Measurements from ENCODE around the gene RNF186. TPM values are rescaled to one million over a fixed set of nuclear protein-coding genes. Genes with fewer than 3 reads are reported as not detected.

The RNF186 gene, protein sequence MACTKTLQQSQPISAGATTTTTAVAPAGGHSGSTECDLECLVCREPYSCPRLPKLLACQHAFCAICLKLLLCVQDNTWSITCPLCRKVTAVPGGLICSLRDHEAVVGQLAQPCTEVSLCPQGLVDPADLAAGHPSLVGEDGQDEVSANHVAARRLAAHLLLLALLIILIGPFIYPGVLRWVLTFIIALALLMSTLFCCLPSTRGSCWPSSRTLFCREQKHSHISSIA
- total RNA-seq = 100 to 1,000 TPM in 1 of 5 donors, not detected in 4; 117 TPM
- polyA plus RNA-seq = under 1 TPM in 1 of 3 donors, not detected in 2; 0.62 TPM
- long read RNA-seq, donor 1, transcript RNF186-201 (1 exons, 1,250 nt) = major isoform, 6 of 6 reads
- long read RNA-seq, donor 1, partial matches to known transcripts = 0 of 6 reads
- long read RNA-seq, donor 1, other reads (novel, unspliced or antisense) = 0 of 6 reads
- long read RNA-seq, donor 2, partial matches to known transcripts = 0 of 1 reads
- long read RNA-seq, donor 2, other reads (novel, unspliced or antisense) = 0 of 1 reads
- long read RNA-seq, donor 3, partial matches to known transcripts = 0 of 1 reads
- long read RNA-seq, donor 3, other reads (novel, unspliced or antisense) = 0 of 1 reads
- long read RNA-seq, donor 4 = 0 reads
- long read RNA-seq, donor 5 = 0 reads
- long read RNA-seq, donor 6 = 0 reads
- long read RNA-seq, donor 7, transcript RNF186-201 (1 exons, 1,250 nt) = major isoform, 6 of 6 reads
- long read RNA-seq, donor 7, partial matches to known transcripts = 0 of 6 reads
- long read RNA-seq, donor 7, other reads (novel, unspliced or antisense) = 0 of 6 reads
- long read RNA-seq, donor 8 = 0 reads
- long read RNA-seq, donor 9, partial matches to known transcripts = 0 of 3 reads
- long read RNA-seq, donor 9, other reads (novel, unspliced or antisense) = 0 of 3 reads
- long read RNA-seq, donor 10, transcript RNF186-201 (1 exons, 1,250 nt) = major isoform, 7 of 7 reads
- long read RNA-seq, donor 10, partial matches to known transcripts = 0 of 7 reads
- long read RNA-seq, donor 10, other reads (novel, unspliced or antisense) = 0 of 7 reads

DNA sequence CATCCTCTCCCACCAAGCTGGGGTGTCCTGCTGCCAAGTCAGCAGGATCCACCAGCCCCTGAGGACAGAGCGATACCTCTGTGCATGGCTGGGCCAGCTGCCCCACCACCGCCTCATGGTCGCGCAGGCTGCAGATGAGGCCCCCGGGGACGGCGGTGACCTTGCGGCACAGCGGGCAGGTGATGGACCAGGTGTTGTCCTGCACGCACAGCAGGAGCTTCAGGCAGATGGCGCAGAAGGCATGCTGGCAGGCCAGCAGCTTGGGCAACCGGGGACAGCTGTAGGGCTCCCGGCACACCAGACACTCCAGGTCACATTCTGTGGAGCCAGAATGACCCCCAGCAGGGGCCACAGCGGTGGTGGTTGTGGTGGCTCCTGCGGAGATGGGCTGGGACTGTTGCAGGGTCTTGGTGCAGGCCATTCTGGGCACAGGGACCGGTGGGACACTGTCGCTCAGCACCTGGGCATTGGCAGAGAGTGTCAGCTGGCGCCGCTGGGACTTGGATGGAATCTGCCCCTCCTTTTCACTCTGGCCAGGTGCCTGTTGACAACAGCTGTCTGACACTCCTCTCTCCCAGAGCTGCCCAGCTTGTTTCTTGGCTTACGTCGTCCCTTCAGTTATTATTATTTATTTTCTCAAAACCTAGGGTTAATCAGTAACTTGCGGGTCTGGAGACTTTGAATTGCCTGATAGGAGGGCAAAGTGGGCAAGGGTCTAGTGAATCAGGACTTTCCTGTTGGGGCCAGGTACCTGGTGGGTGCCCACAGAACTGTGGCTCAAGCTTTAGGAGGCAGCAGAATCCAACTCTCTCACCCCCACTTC, at the start of gene RNF186:
TSS of gene RNF186 (minus strand) at position 603 of the 823 bp plus-strand sequence. CDS start at position 421, 182 bp downstream.
- Histone ChIP-seq H3K4me1 (peaks cover 13 to 17% (median 15%) of the 10 kb centered on the region in 4 donors), H3K4me3 (no peak within 1 kb of the TSS), H3K36me3 (no peaks in the 10 kb centered on the region), H3K27ac (peak within 1 kb of the TSS; percentile 64 to 88 (median 76)), H3K27me3 (no peaks in the 10 kb centered on the region), H3K9me3 (no peaks in the 10 kb centered on the region)
- peak in 1 of 4 donors; percentile 20 for TF ChIP-seq POLR2A (IDR thresholded peaks at IDR 0.05)
- peak in 2 of 3 donors; percentile 48 to 56 for TF ChIP-seq POLR2AphosphoS5 (IDR thresholded peaks at IDR 0.05)
- no peak for TF ChIP-seq EP300 (IDR thresholded peaks at IDR 0.05)
- TF ChIP-seq, protein P1, sequence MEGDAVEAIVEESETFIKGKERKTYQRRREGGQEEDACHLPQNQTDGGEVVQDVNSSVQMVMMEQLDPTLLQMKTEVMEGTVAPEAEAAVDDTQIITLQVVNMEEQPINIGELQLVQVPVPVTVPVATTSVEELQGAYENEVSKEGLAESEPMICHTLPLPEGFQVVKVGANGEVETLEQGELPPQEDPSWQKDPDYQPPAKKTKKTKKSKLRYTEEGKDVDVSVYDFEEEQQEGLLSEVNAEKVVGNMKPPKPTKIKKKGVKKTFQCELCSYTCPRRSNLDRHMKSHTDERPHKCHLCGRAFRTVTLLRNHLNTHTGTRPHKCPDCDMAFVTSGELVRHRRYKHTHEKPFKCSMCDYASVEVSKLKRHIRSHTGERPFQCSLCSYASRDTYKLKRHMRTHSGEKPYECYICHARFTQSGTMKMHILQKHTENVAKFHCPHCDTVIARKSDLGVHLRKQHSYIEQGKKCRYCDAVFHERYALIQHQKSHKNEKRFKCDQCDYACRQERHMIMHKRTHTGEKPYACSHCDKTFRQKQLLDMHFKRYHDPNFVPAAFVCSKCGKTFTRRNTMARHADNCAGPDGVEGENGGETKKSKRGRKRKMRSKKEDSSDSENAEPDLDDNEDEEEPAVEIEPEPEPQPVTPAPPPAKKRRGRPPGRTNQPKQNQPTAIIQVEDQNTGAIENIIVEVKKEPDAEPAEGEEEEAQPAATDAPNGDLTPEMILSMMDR (IDR thresholded peaks at IDR 0.05) = no peak
- intact Hi-C loops (cut with DNase I; ENCODE audit: low total_unique reads) = no loop called here
- 38 to 77% (median 54%) methylated on average over 11 to 22 of the region's 22 CpGs for WGBS, 5 donors
- DNase-seq = peak; percentile 90 to 94

DNA sequence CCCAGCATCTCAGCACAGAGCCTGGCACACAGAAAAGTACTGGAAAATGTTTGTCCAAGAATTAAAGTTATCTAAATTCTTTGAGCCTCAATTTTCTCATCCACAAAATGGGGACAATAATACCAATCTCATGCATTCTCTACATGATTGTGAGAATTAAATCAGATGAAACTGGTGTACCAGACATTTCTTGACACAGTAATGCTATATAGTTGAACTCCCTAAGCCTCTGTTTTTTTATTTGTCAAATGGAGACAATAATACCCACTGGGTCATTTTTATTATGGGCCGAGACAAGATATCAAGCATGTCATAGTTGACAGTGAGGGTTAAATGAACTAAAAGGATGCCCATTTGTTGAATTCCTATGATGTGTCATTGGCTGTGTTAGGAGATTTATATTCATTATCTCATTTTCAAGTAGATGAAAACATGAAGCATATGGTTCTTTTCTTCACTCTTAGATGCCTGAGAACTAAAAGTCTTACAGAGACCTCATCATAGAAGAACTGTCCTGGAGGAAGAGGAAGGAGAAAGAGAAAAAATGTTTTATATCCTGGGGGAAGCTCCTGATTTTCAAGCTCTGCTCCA, 49.6 kb upstream of the RNF186 start:
- peaks cover 0 to 16% (median 2%) of the 10 kb centered on the region in 4 donors for H3K9me3 ChIP-seq
- intact Hi-C loops (cut with DNase I; ENCODE audit: low total_unique reads) = no loop called here
- no peak overlapping the region for H3K27ac ChIP-seq
- no peak for DNase-seq
- TF ChIP-seq EP300 (IDR thresholded peaks at IDR 0.05) (no peak), POLR2A (IDR thresholded peaks at IDR 0.05) (no peak)
- no peak overlapping the region for H3K4me3 ChIP-seq
- 89 to 98% (median 94%) methylated on average over 1 of the region's 1 CpG for WGBS, 5 donors
- H3K4me1 ChIP-seq = no peaks in the 10 kb centered on the region
- peaks cover 0 to 38% (median 0%) of the 10 kb centered on the region in 3 donors for H3K27me3 ChIP-seq
- no peaks in the 10 kb centered on the region for H3K36me3 ChIP-seq

DNA sequence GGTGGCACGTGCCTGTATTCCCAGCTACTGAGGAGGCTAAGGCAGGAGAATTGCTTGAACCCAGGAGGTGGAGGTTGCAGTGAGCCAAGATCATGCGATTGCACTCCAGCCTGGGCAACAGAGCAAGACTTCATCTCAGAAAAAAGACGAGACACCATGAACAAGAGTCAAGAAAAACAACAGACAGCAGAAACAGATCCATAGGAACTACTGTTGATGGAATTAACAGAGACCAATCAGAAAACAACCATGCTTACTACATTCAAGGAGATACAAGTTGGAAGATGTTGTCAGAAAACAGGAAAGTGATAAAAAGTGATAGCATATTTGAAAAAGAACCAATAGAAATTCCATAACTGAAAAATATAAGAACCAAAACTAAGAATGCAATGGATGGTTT, 47.9 kb upstream of the RNF186 start:
- no peak for TF ChIP-seq POLR2A (IDR thresholded peaks at IDR 0.05)
- TF ChIP-seq, protein P1 (IDR thresholded peaks at IDR 0.05) = no peak
- no peak for TF ChIP-seq POLR2AphosphoS5 (IDR thresholded peaks at IDR 0.05)
- no peak for TF ChIP-seq EP300 (IDR thresholded peaks at IDR 0.05)
- Histone ChIP-seq H3K36me3 (no peaks in the 10 kb centered on the region), H3K4me1 (no peaks in the 10 kb centered on the region), H3K27me3 (peaks cover 0 to 25% (median 0%) of the 10 kb centered on the region in 3 donors), H3K4me3 (no peak overlapping the region), H3K9me3 (peaks cover 0 to 16% (median 2%) of the 10 kb centered on the region in 4 donors), H3K27ac (no peak overlapping the region)
- WGBS, 5 donors = 81 to 90% (median 86%) methylated on average over 3 of the region's 3 CpGs
- DNase-seq = no peak
- intact Hi-C loops (cut with DNase I; ENCODE audit: low total_unique reads) = no loop called here

DNA sequence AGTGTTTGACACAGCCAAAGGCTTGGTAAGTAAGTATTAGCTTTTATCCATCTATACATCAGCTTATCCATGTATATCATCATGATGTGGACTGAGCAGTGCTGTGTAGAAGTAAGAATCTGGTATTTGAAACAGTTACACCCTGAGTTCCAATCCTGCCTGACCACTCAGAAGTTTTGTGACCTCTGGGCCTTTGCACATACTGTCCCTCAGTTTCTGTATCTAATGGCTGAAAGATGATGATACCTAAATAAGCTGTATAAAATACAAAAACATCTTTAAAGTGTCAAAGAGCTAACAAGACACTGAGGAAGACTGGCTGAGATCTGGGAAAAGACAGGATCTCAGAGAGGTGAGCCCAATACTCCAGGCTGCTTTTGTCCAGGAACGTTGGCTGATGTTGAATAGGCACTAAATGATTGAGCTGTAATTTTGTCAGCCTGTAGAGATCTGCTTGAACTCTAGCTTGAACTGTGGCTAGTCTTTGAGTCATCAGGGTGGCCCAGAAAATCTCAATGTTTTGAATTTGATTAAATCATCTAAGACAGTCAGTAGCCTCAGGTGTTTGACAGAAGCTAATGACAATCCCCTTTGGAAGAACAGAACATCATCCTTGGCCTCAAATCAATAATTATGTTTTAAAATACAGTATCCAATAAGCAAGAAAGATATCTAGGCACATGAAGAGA, 46.9 kb upstream of the RNF186 start:
- no peak overlapping the region for H3K27ac ChIP-seq

More for the DNA sequence above, 46.9 kb upstream of the RNF186 start:
- Histone ChIP-seq H3K9me3 (peaks cover 0 to 16% (median 2%) of the 10 kb centered on the region in 4 donors), H3K4me3 (no peak overlapping the region), H3K36me3 (no peaks in the 10 kb centered on the region), H3K4me1 (no peaks in the 10 kb centered on the region), H3K27me3 (peaks cover 0 to 22% (median 0%) of the 10 kb centered on the region in 3 donors)
- intact Hi-C loops (cut with DNase I; ENCODE audit: low total_unique reads) = no loop called here
- 79 to 92% (median 87%) methylated on average over 1 of the region's 1 CpG for WGBS, 5 donors
- no peak for DNase-seq
- no peak for TF ChIP-seq EP300 (IDR thresholded peaks at IDR 0.05)
- TF ChIP-seq POLR2AphosphoS5 (IDR thresholded peaks at IDR 0.05) = no peak
- TF ChIP-seq, protein P1 (IDR thresholded peaks at IDR 0.05) = no peak
- TF ChIP-seq POLR2A (IDR thresholded peaks at IDR 0.05) = no peak

Data from stomach (tissue), 19 donors.